IMR-90 (cell line): ENCODE measurements around the gene DNAH5. TPM values are rescaled to one million over a fixed set of nuclear protein-coding genes. Genes with fewer than 3 reads are reported as not detected.

Experiments
- ATAC-seq: fragments of 200-7000 bp; cut with Tn5 transposase; 2 replicates; pipeline ENCODE4 v1.9.1; 2020; ENCODE audit warnings: low read depth, mild to moderate bottlenecking, moderate library complexity
- BruUV-seq: library from RNA; stranded (reverse); fragments of 400-500 nt; replicated peaks from 2 replicates; lab custom pipeline; 2021; lab: Mats Ljungman, UMichigan
- CTCF ChIA-PET: fragments of 300-600 bp; formaldehyde crosslinking; extraction: SDS; loops from one replicate; lab custom pipeline; 2021; ENCODE audit warnings: antibody characterized with exemption; lab: Yijun Ruan, JAX
- POLR2A ChIA-PET: fragments of 300-600 bp; sonication (Branson Sonifier 250); formaldehyde crosslinking; loops from one replicate; lab custom pipeline; 2022; ENCODE audit warnings: antibody characterized with exemption; ENCODE audit not compliant: unreplicated experiment; lab: Charles Lee
- DNase-seq: peaks from one replicate; pipeline ENCODE4 v3.0.0; 2013
- H2AFZ ChIP-seq: replicated peaks from 2 replicates; pipeline ENCODE3; 2013; ENCODE audit warnings: low read length, mild to moderate bottlenecking; ENCODE audit not compliant: poor library complexity
- H2AK5ac ChIP-seq: 2 replicates; pipeline ENCODE4 v1.6.1; 2013; ENCODE audit warnings: low read depth, low read length, inconsistent platforms
- H2AK9ac ChIP-seq: replicated peaks from 2 replicates; pipeline ENCODE3; 2013; ENCODE audit warnings: mild to moderate bottlenecking, low read depth, low read length, moderate library complexity; ENCODE audit not compliant: poor library complexity
- H2BK120ac ChIP-seq: 2 replicates; pipeline ENCODE4 v1.6.1; 2013; ENCODE audit warnings: low read depth, low read length, inconsistent platforms
- H2BK15ac ChIP-seq: 3 replicates; pipeline ENCODE4 v1.6.1; 2013; ENCODE audit warnings: low read depth, low read length, inconsistent platforms
- H2BK20ac ChIP-seq: 2 replicates; pipeline ENCODE4 v1.6.1; 2013; ENCODE audit warnings: low read depth, mild to moderate bottlenecking, inconsistent platforms, low read length, moderate library complexity
- H2BK5ac ChIP-seq: 2 replicates; pipeline ENCODE4 v1.6.1; 2013; ENCODE audit warnings: mild to moderate bottlenecking, low read depth, low read length, inconsistent platforms; ENCODE audit not compliant: poor library complexity, severe bottlenecking
- H3K14ac ChIP-seq: replicated peaks from 2 replicates; pipeline ENCODE4 v1.6.1; 2013; ENCODE audit warnings: low read depth, low read length, inconsistent platforms
- H3K18ac ChIP-seq: 2 replicates; pipeline ENCODE4 v1.6.1; 2013; ENCODE audit warnings: low read depth, low read length, control low read depth
- H3K23ac ChIP-seq: 2 replicates; pipeline ENCODE4 v1.6.1; 2013; ENCODE audit warnings: low read depth, low read length, inconsistent platforms
- H3K27ac ChIP-seq: 2 replicates; pipeline ENCODE4 v1.5.1; 2013; ENCODE audit warnings: mild to moderate bottlenecking, control low read depth, low read length; ENCODE audit not compliant: insufficient read depth
- H3K27me3 ChIP-seq: 2 replicates; pipeline ENCODE4 v1.6.1; 2013; ENCODE audit warnings: low read length; ENCODE audit not compliant: control insufficient read depth, insufficient read depth
- H3K36me3 ChIP-seq: 2 replicates; pipeline ENCODE4 v1.6.1; 2013; ENCODE audit warnings: low read length, mixed read lengths; ENCODE audit not compliant: control insufficient read depth, insufficient read depth
- H3K4ac ChIP-seq: 2 replicates; pipeline ENCODE4 v1.6.1; 2013; ENCODE audit warnings: low read depth, low read length, inconsistent platforms
- H3K4me1 ChIP-seq: 2 replicates; pipeline ENCODE4 v1.6.1; 2013; ENCODE audit warnings: low read length, mixed read lengths; ENCODE audit not compliant: control insufficient read depth, insufficient read depth
- H3K4me2 ChIP-seq: 2 replicates; pipeline ENCODE4 v1.6.1; 2013; ENCODE audit warnings: low read depth, mild to moderate bottlenecking, control low read depth, low read length, moderate library complexity
- H3K4me3 ChIP-seq: 2 replicates; pipeline ENCODE4 v1.5.1; 2013; ENCODE audit warnings: low read depth, mild to moderate bottlenecking, control low read depth, low read length, moderate library complexity; ENCODE audit not compliant: insufficient read depth
- H3K56ac ChIP-seq: 2 replicates; pipeline ENCODE4 v1.6.1; 2013; ENCODE audit warnings: low read length, inconsistent platforms; ENCODE audit not compliant: insufficient read depth; ENCODE audit errors: extremely low read depth
- H3K79me1 ChIP-seq, 2 experiments: 2 replicates each; pipeline ENCODE4 v1.6.1; 2013; ENCODE audit warnings: low read length in 2 of 2, inconsistent platforms in 1 of 2, low read depth in 1 of 2
- H3K9ac ChIP-seq: 2 replicates; pipeline ENCODE4 v1.6.1; 2013; ENCODE audit warnings: low read depth, low read length, control low read depth
- H3K9me1 ChIP-seq: 2 replicates; pipeline ENCODE4 v1.6.1; 2013; ENCODE audit warnings: low read length, inconsistent platforms; ENCODE audit not compliant: insufficient read depth
- H3K9me3 ChIP-seq: 2 replicates; pipeline ENCODE4 v1.6.1; 2013; ENCODE audit warnings: low read length; ENCODE audit not compliant: control insufficient read depth, insufficient read depth
- H4K20me1 ChIP-seq: 2 replicates; pipeline ENCODE4 v1.6.1; 2013; ENCODE audit warnings: low read length, inconsistent platforms; ENCODE audit not compliant: insufficient read depth
- H4K5ac ChIP-seq: 2 replicates; pipeline ENCODE4 v1.6.1; 2013; ENCODE audit warnings: mild to moderate bottlenecking, low read depth, low read length, control low read depth
- H4K8ac ChIP-seq, 2 experiments: 2 replicates each; pipeline ENCODE4 v1.6.1; 2013; ENCODE audit warnings: low read depth in 2 of 2, low read length in 2 of 2, control low read depth in 1 of 2, inconsistent platforms in 1 of 2
- H4K91ac ChIP-seq: 2 replicates; pipeline ENCODE4 v1.6.1; 2013; ENCODE audit warnings: low read depth, low read length, inconsistent platforms; ENCODE audit not compliant: insufficient read depth
- FOS ChIP-seq: fragments of 150-350 bp; IDR thresholded peaks from 2 replicates; pipeline ENCODE4 v1.6.1; 2016; ENCODE audit warnings: low read depth, low read length
- MAFK ChIP-seq: IDR thresholded peaks from 2 replicates; pipeline ENCODE4 v1.6.1; 2012; ENCODE audit warnings: low read depth, low read length, improper control_type of control experiment
- MXI1 ChIP-seq: IDR thresholded peaks from 2 replicates; pipeline ENCODE4 v1.6.1; 2012; ENCODE audit warnings: low read depth, mild to moderate bottlenecking, low read length, moderate library complexity, borderline replicate concordance
- NFE2L2 ChIP-seq: fragments of 150-350 bp; IDR thresholded peaks from 2 replicates; pipeline ENCODE4 v1.6.1; 2016; ENCODE audit warnings: low read depth, mild to moderate bottlenecking, low read length
- POLR2A ChIP-seq: IDR thresholded peaks from 2 replicates; pipeline ENCODE4 v1.6.1; 2012; ENCODE audit warnings: mild to moderate bottlenecking, low read depth, low read length
- RAD21 ChIP-seq: IDR thresholded peaks from 2 replicates; pipeline ENCODE4 v1.6.1; 2012; ENCODE audit warnings: low read length, improper control_type of control experiment
- SMC3 ChIP-seq: fragments of 150-350 bp; IDR thresholded peaks from 2 replicates; pipeline ENCODE4 v1.6.1; 2016; ENCODE audit warnings: low read depth, mild to moderate bottlenecking, antibody characterized with exemption, low read length, moderate library complexity
- dilution Hi-C: fragments of 300-500 bp; cut with HindIII; formaldehyde crosslinking; loops from one replicate; pipeline ENCODE4 v1.14.3; 2018; ENCODE audit warnings: low sequenced_read_pairs; ENCODE audit not compliant: unreplicated experiment
- in situ Hi-C: fragments of 300-500 bp; cut with MboI; formaldehyde crosslinking; loops from 3 replicates; pipeline ENCODE4 v1.14.3; 2019; ENCODE audit warnings: low sequenced_read_pairs, inconsistent platforms, mixed read lengths
- intact Hi-C: fragments of 100-400 bp; cut with micrococcal nuclease; formaldehyde crosslinking; loops from 2 replicates; pipeline ENCODE4 v1.10.0; 2022
- polyA plus RNA-seq, 3 experiments: library from polyadenylated mRNA; depleted of rRNA; stranded (reverse); fragments of >200 nt; gene quantifications; 2 replicates each; pipeline ENCODE4 v1.2.3, GENCODE V29; 2012; ENCODE audit warnings: low replicate concordance in 1 of 3
- total RNA-seq: library from RNA; depleted of rRNA; stranded (reverse); fragments of >200 nt; gene quantifications from 2 replicates; pipeline ENCODE4 v1.2.3, GENCODE V29; 2012
- TF ChIP-seq, protein P1 (sequence below): fragments of 150-350 bp; IDR thresholded peaks from 2 replicates; pipeline ENCODE4 v1.6.1; 2017; ENCODE audit warnings: mild to moderate bottlenecking, antibody characterized with exemption, low read length, low read depth
- TF ChIP-seq, protein P2 (sequence below): conservative IDR thresholded peaks from 2 replicates; pipeline ENCODE4 v1.5.1; 2012; ENCODE audit warnings: mild to moderate bottlenecking, low read depth, low read length, improper control_type of control experiment
- TF ChIP-seq, protein P3 (sequence below): fragments of 150-350 bp; IDR thresholded peaks from 2 replicates; pipeline ENCODE4 v1.6.1; 2016; ENCODE audit warnings: low read depth, mild to moderate bottlenecking, low read length, moderate library complexity, borderline replicate concordance

DNAH5 gene
- total and polyA plus RNA-seq, 2 of the 4 experiments (the other 2 are of a cell fraction) = 1.9 to 4.3 TPM

DNA sequence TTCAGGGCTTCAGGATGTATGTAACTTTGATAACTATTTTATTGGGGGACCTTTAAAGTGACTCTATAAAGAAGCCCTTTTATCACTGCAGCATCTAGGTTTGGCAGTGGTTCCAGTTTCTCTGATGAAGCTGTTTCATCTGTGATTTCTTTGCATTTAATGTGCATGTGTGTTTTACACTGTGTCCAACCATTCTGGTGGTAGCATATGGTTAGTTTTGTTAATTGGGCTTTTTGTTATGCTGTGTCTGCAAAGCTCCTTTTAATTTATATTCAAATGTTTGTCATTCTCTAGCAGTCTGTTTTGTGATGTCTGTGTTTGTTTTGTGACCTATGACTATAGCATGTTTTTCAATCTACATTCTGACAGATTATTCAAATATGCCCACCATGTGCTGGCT lies 294.8 kb downstream of the DNAH5 start:
- Histone ChIP-seq H2BK120ac (no peak overlapping the region), H3K14ac (no peak overlapping the region), H3K9me1 (no peaks in the 10 kb centered on the region), H2AK5ac (no peak overlapping the region), H4K20me1 (no peaks in the 10 kb centered on the region), H3K9me3 (no peaks in the 10 kb centered on the region), H3K4me3 (no peak overlapping the region), H4K5ac (no peak overlapping the region), H3K4ac (no peak overlapping the region), H3K27me3 (no peaks in the 10 kb centered on the region), H4K91ac (no peak overlapping the region), H2BK20ac (no peak overlapping the region), H4K8ac (no peak overlapping the region), H3K27ac (no peak overlapping the region), H3K9ac (no peak overlapping the region), H3K23ac (no peak overlapping the region), H2BK5ac (no peak overlapping the region), H3K18ac (no peak overlapping the region), H3K36me3 (no peaks in the 10 kb centered on the region), H3K4me1 (no peaks in the 10 kb centered on the region), H2BK15ac (no peak overlapping the region), H3K4me2 (no peak overlapping the region), H2AK9ac (no peak overlapping the region), H2AFZ (no peak overlapping the region), H3K56ac (no peak overlapping the region), H3K79me1 (no peaks in the 10 kb centered on the region)
- BruUV-seq = no TSS peak
- ATAC-seq (no peak), DNase-seq (no peak)
- POLR2A ChIA-PET = no interaction called here
- CTCF ChIA-PET = no interaction called here
- intact Hi-C loops = no loop called here
- no peak for TF ChIP-seq FOS
- TF ChIP-seq RAD21 = no peak
- TF ChIP-seq POLR2A = no peak
- TF ChIP-seq SMC3 = no peak
- TF ChIP-seq, protein P1, sequence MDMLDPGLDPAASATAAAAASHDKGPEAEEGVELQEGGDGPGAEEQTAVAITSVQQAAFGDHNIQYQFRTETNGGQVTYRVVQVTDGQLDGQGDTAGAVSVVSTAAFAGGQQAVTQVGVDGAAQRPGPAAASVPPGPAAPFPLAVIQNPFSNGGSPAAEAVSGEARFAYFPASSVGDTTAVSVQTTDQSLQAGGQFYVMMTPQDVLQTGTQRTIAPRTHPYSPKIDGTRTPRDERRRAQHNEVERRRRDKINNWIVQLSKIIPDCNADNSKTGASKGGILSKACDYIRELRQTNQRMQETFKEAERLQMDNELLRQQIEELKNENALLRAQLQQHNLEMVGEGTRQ = no peak
- TF ChIP-seq, protein P2, sequence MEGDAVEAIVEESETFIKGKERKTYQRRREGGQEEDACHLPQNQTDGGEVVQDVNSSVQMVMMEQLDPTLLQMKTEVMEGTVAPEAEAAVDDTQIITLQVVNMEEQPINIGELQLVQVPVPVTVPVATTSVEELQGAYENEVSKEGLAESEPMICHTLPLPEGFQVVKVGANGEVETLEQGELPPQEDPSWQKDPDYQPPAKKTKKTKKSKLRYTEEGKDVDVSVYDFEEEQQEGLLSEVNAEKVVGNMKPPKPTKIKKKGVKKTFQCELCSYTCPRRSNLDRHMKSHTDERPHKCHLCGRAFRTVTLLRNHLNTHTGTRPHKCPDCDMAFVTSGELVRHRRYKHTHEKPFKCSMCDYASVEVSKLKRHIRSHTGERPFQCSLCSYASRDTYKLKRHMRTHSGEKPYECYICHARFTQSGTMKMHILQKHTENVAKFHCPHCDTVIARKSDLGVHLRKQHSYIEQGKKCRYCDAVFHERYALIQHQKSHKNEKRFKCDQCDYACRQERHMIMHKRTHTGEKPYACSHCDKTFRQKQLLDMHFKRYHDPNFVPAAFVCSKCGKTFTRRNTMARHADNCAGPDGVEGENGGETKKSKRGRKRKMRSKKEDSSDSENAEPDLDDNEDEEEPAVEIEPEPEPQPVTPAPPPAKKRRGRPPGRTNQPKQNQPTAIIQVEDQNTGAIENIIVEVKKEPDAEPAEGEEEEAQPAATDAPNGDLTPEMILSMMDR = no peak
- TF ChIP-seq MAFK = no peak
- no peak for TF ChIP-seq MXI1
- no peak for TF ChIP-seq NFE2L2
- TF ChIP-seq, protein P3, sequence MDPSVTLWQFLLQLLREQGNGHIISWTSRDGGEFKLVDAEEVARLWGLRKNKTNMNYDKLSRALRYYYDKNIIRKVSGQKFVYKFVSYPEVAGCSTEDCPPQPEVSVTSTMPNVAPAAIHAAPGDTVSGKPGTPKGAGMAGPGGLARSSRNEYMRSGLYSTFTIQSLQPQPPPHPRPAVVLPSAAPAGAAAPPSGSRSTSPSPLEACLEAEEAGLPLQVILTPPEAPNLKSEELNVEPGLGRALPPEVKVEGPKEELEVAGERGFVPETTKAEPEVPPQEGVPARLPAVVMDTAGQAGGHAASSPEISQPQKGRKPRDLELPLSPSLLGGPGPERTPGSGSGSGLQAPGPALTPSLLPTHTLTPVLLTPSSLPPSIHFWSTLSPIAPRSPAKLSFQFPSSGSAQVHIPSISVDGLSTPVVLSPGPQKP = no peak
- in situ Hi-C loops = no loop called here
- dilution Hi-C loops = no loop called here
